DND-41 (cell line): ENCODE results near the gene ZNF484.
"Not testable (repeated sequence)": the region's sequence is repeated elsewhere in the genome, so short reads cannot be mapped to it uniquely, and the experiment has no call there.

Experiments used
- ATAC-seq: fragments of 200-7000 bp; cut with Tn5 transposase; 3 replicates; pipeline ENCODE4 v1.9.1; 2021; ENCODE audit warnings: low read depth; ENCODE audit not compliant: insufficient read depth
- DNase-seq: peaks from one replicate; pipeline ENCODE4 v3.0.0-alpha.2; 2020
- H2AFZ ChIP-seq: 2 replicates; pipeline ENCODE4 v1.6.0; 2012; ENCODE audit warnings: low read depth, low read length
- H3K27ac ChIP-seq: 2 replicates; pipeline ENCODE4 v1.5.1; 2012; ENCODE audit warnings: low read length, inconsistent platforms
- H3K27me3 ChIP-seq: fragments of 200-600 bp; sonication (generic); 2 replicates; pipeline ENCODE4 v1.6.0; 2012; ENCODE audit warnings: low read length, mild to moderate bottlenecking, inconsistent platforms; ENCODE audit not compliant: insufficient read depth, poor library complexity
- H3K36me3 ChIP-seq: 2 replicates; pipeline ENCODE4 v1.5.1; 2012; ENCODE audit warnings: low read length, inconsistent platforms; ENCODE audit not compliant: insufficient read depth
- H3K4me1 ChIP-seq: 2 replicates; pipeline ENCODE4 v1.5.1; 2012; ENCODE audit warnings: mild to moderate bottlenecking, low read length; ENCODE audit not compliant: insufficient read depth
- H3K4me2 ChIP-seq: 2 replicates; pipeline ENCODE4 v1.6.0; 2012; ENCODE audit warnings: mild to moderate bottlenecking, moderate library complexity, low read length, inconsistent platforms; ENCODE audit not compliant: insufficient read depth
- H3K4me3 ChIP-seq, 2 experiments: fragments of 200-600 bp in 1 of 2; shearing (Covaris generic) in 1 of 2; 2 replicates each; pipeline ENCODE4 v1.5.1; 2012 to 2016; ENCODE audit warnings: inconsistent platforms in 2 of 2, low read length in 2 of 2, mild to moderate bottlenecking in 2 of 2, low read depth in 1 of 2, moderate library complexity in 1 of 2
- H3K79me2 ChIP-seq: 2 replicates; pipeline ENCODE4 v1.6.0; 2012; ENCODE audit warnings: low read length, inconsistent platforms; ENCODE audit not compliant: insufficient read depth
- H3K9ac ChIP-seq: 2 replicates; pipeline ENCODE4 v1.6.0; 2012; ENCODE audit warnings: low read depth, mild to moderate bottlenecking, inconsistent platforms, low read length, moderate library complexity
- H3K9me3 ChIP-seq: 2 replicates; pipeline ENCODE4 v1.5.1; 2012; ENCODE audit warnings: low read length, moderate library complexity, mild to moderate bottlenecking, inconsistent platforms; ENCODE audit not compliant: insufficient read depth, severe bottlenecking
- H4K20me1 ChIP-seq: 2 replicates; pipeline ENCODE4 v1.6.0; 2012; ENCODE audit warnings: low read length; ENCODE audit not compliant: insufficient read depth
- EZH2 ChIP-seq: IDR thresholded peaks from 3 replicates; pipeline ENCODE4 v1.6.1; 2012; ENCODE audit warnings: borderline replicate concordance, low read depth, mild to moderate bottlenecking, moderate library complexity, low read length, inconsistent platforms; ENCODE audit not compliant: severe bottlenecking
- TF ChIP-seq, protein P1 (sequence below): IDR thresholded peaks from 2 replicates; pipeline ENCODE4 v1.5.1; 2012; ENCODE audit warnings: borderline replicate concordance, low read length, moderate library complexity, mild to moderate bottlenecking; ENCODE audit not compliant: poor library complexity, severe bottlenecking; ENCODE audit errors: extremely low read depth

Gene ZNF484

DNA sequence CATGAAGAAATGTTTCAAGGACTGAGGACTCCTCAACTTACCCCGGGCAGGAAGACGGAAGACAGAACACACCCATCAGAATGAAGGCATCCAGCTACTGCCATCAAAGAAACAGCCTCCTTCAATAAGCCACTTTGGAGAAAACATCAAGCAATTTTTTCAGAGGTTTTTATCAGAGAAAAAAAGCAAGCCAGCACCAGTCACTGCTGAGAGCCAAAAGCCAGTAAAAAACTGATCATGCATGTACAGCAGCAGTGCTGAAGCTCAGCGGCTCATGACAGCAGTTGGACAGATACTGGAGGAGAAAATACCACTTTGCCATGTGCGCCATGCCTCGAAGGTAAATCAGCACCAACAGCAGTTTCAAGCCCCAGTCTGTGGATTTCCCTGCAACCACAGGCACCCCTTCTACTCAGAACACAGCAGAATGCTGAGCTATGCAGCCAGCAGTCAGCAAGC, 10.1 kb upstream of the ZNF484 start:
- Histone ChIP-seq H3K4me2 (no peak overlapping the region), H3K9ac (no peak overlapping the region), H3K36me3 (no peaks in the 10 kb centered on the region), H3K9me3 (no peaks in the 10 kb centered on the region), H2AFZ (no peak overlapping the region), H3K27ac (no peak overlapping the region), H4K20me1 (no peaks in the 10 kb centered on the region), H3K79me2 (no peaks in the 10 kb centered on the region), H3K4me1 (peaks cover 23% of the 10 kb centered on the region), H3K4me3 (no peak overlapping the region), H3K27me3 (peaks cover 3% of the 10 kb centered on the region)
- DNase-seq (peak; percentile 49), ATAC-seq (peak; percentile 70)
- TF ChIP-seq, protein P1, sequence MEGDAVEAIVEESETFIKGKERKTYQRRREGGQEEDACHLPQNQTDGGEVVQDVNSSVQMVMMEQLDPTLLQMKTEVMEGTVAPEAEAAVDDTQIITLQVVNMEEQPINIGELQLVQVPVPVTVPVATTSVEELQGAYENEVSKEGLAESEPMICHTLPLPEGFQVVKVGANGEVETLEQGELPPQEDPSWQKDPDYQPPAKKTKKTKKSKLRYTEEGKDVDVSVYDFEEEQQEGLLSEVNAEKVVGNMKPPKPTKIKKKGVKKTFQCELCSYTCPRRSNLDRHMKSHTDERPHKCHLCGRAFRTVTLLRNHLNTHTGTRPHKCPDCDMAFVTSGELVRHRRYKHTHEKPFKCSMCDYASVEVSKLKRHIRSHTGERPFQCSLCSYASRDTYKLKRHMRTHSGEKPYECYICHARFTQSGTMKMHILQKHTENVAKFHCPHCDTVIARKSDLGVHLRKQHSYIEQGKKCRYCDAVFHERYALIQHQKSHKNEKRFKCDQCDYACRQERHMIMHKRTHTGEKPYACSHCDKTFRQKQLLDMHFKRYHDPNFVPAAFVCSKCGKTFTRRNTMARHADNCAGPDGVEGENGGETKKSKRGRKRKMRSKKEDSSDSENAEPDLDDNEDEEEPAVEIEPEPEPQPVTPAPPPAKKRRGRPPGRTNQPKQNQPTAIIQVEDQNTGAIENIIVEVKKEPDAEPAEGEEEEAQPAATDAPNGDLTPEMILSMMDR: no peak
- no peak for TF ChIP-seq EZH2

DNA sequence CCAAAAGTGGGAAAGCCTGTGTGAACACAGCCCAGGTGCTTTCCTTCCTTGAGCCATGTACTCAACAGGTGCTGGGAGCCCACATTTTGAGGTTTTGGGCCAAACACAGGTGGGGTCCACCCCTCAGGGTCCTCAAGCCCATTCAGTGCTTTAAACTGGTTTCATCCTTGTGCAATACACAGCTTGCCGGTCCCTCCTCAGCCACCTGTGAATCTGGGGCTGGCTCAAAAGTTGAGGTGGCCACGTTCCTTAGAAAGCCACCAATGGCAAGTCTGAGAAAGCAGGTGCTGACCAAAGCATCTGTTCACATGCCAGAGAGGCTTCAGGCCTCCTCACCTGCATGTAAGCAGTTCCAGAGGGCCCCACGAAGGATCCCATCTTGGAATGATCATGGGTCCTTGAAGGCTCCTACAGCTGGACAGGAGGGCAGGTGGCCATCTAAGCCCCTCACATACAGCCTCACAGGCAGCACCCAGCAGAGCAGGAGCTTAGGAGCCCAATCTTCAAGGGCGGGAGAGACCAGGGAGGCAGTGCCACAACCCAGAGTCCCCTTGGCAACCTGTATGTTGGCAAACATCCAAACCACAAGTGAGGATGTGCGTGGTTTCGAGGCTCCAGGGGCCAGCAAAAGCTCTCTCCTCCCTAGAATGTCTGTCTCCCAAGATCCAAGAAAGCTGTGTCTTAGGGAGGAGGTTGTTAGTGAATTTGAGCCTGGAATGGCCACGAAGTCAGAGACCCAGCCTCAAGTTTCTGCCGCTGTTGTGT, 9.2 kb upstream of the ZNF484 start:
- H3K4me3 ChIP-seq, H3K27ac ChIP-seq, H3K79me2 ChIP-seq, H3K4me2 ChIP-seq, H3K9ac ChIP-seq, H3K27me3 ChIP-seq, H4K20me1 ChIP-seq, H3K36me3 ChIP-seq, H2AFZ ChIP-seq, H3K9me3 ChIP-seq: not testable (repeated sequence)
- DNase-seq (peak; percentile 80), ATAC-seq (peak; percentile 93)
- H3K4me1 ChIP-seq: peaks cover 23% of the 10 kb centered on the region

DNA sequence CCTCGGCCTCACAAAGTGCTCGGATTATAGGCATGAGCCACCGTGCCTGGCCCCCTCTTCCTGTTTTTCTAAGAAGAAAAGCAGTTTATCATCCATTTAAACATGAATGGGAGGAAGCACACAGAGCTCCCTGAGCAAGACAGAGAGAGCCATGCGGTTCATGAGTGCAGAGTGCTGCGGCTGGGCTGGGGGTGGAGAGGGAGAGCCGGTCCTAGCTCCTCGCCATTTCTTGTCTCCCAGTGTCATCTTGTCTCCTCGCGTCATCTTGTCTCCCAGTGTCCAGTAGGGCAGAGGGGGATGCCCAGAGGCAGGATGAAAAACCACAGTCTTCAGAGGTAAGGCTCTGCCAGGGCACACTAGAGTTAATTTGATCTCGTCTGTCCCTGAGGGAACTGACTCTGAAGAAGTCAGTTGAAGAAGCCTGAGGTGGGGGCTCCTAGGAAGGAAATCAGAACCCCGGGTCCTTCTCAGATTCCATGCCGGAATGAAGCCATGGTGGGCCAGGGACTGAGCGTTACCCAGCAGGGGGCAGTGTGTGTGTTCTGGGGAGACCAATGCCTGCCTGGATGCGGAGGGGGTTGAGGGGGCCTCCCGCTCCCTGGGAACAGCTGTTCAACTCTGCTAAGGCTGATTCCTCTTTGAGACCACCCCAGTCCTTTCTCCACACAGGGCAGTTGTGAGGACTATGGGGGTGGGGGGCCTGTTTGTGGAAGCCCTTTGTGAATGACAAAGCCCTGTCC, 6.0 kb upstream of the ZNF484 start:
- H2AFZ ChIP-seq, H3K36me3 ChIP-seq, H3K27me3 ChIP-seq, H3K9me3 ChIP-seq, H3K79me2 ChIP-seq, H3K9ac ChIP-seq, ATAC-seq, DNase-seq, H4K20me1 ChIP-seq, H3K4me3 ChIP-seq, H3K4me2 ChIP-seq, H3K27ac ChIP-seq: not testable (repeated sequence)
- H3K4me1 ChIP-seq: peaks cover 23% of the 10 kb centered on the region
- TF ChIP-seq, protein P1: peak; percentile 26

DNA sequence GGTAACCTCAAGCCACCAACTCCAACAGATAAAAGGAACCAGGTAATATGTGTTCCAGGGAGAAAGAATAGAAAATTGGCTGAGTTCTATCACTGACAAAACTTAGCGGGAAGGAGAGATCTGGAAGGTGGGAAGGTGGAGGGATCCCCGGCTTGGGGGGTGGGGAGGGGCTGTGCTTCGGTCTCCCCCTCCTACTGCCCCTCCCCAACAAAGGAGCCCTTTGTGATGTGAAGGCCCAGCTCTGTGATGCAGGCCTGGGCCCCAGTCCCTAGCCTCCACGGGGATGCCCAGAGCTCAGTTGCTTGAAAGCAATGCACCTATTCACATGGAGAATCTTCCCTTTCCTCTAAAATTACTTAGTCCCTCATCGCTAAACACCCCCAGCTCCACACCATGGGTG, 4.4 kb upstream of the ZNF484 start:
- H3K9ac ChIP-seq: no peak overlapping the region
- TF ChIP-seq EZH2: no peak
- TF ChIP-seq, protein P1: no peak
- no peaks in the 10 kb centered on the region for H3K9me3 ChIP-seq
- no peak for DNase-seq
- H4K20me1 ChIP-seq: no peaks in the 10 kb centered on the region
- no peak for ATAC-seq
- H3K36me3 ChIP-seq: peaks cover 3% of the 10 kb centered on the region; the same call in 1 of the 2 replicates
- no peak overlapping the region for H3K4me3 ChIP-seq
- H2AFZ ChIP-seq: no peak overlapping the region
- no peak overlapping the region for H3K27ac ChIP-seq
- peaks cover 20% of the 10 kb centered on the region for H3K4me1 ChIP-seq
- H3K27me3 ChIP-seq: no peaks in the 10 kb centered on the region
- H3K79me2 ChIP-seq: peaks cover 6% of the 10 kb centered on the region
- no peak overlapping the region for H3K4me2 ChIP-seq
